Psoas muscle (tissue), 8 donors: ENCODE data around the gene SHOX. TPM values are rescaled to one million over a fixed set of nuclear protein-coding genes. Genes with fewer than 3 reads are reported as not detected.
"Not testable (repeated sequence)": the region's sequence is repeated elsewhere in the genome, so short reads cannot be mapped to it uniquely, and the experiment has no call there.

ENCODE experiments used
- ATAC-seq, 4 donors: fragments of 200-7000 bp; cut with Tn5 transposase; one replicate each; pipeline ENCODE4 v1.9.1; 2020; ENCODE audit warnings: moderate library complexity in 3 of 4, mild to moderate bottlenecking in 2 of 4
- DNase-seq, 2 donors: peaks; one replicate each; pipeline ENCODE4 v3.0.0-alpha.2; 2020
- H3K27ac ChIP-seq: fragments of 200-600 bp; one replicate; pipeline ENCODE4 v1.8.0; 2022
- H3K27me3 ChIP-seq, 3 donors: fragments of 200-600 bp in 1 of 3; one replicate each; pipeline versions ENCODE4 v1.6.1 to v1.8.0; 2013 to 2022; ENCODE audit warnings: low read length in 2 of 3, mild to moderate bottlenecking in 2 of 3, moderate library complexity in 1 of 3; ENCODE audit not compliant: insufficient read depth in 3 of 3
- H3K36me3 ChIP-seq, 2 donors: fragments of 200-600 bp in 1 of 2; one replicate each; pipeline versions ENCODE4 v1.6.1 to v1.8.0; 2013 to 2022; ENCODE audit warnings: low read depth in 1 of 2, mild to moderate bottlenecking in 1 of 2, moderate library complexity in 1 of 2; ENCODE audit not compliant: insufficient read depth in 1 of 2
- H3K4me1 ChIP-seq: fragments of 200-600 bp; one replicate; pipeline ENCODE4 v1.8.0; 2022
- H3K4me3 ChIP-seq: fragments of 200-600 bp; one replicate; pipeline ENCODE4 v1.8.0; 2022; ENCODE audit warnings: mild to moderate bottlenecking
- H3K9me3 ChIP-seq: fragments of 200-600 bp; one replicate; pipeline ENCODE4 v1.8.0; 2022
- WGBS, 3 donors: extraction: QIAGEN DNeasy Blood & Tissue Kit; methylation state at CpG; one replicate each; pipeline versions ENCODE4 v1.1.6 to v1.1.7; 2013; 5-methylcytosine and 5-hydroxymethylcytosine counted together
- intact Hi-C, 2 donors: fragments of 100-400 bp; cut with DNase I; formaldehyde crosslinking; loops; one replicate each; pipeline versions ENCODE4 v1.11.0 to v1.14.2; 2022
- polyA plus RNA-seq, 3 donors: library from polyadenylated mRNA; stranded (reverse); fragments of 200-250 nt; gene quantifications; one replicate each; pipeline ENCODE4 v1.2.3, GENCODE V29; 2013
- total RNA-seq, 4 donors: library from RNA; stranded (reverse); fragmentation: NEBNext Ultra II Directional in 2 of 4; extraction: Animal tissue kit (Norgen Biotek cat#: 25700) in 2 of 4; gene quantifications; one replicate each; pipeline versions ENCODE4 v1.2.1 to v1.2.4, GENCODE V29; 2021 to 2023
- TF ChIP-seq, protein P1 (sequence below): fragments of 200-600 bp; IDR thresholded peaks from one replicate; pipeline ENCODE4 v1.8.0; 2022; ENCODE audit warnings: antibody characterized with exemption
- donor health status: healthy with polysubstance abuse.
- donor health status: DM: no; HTN: no; CAD: no; lungs with moderate emphysema.
- donor health status: Bipolar disorder and iron deficiency.
- donor health status: healthy.
- donor health status: DM: yes; HTN: yes; CAD: no.
- donor health status: DM: no; HTN: no; CAD: no.
- donor health status: DM: no; HTN: no; CAD: no.
- donor health status: DM: yes; HTN: yes; CAD: no.

SHOX gene
- total and polyA plus RNA-seq, 7 donors = under 0.01 to 0.03 TPM; not detected in 5

DNA sequence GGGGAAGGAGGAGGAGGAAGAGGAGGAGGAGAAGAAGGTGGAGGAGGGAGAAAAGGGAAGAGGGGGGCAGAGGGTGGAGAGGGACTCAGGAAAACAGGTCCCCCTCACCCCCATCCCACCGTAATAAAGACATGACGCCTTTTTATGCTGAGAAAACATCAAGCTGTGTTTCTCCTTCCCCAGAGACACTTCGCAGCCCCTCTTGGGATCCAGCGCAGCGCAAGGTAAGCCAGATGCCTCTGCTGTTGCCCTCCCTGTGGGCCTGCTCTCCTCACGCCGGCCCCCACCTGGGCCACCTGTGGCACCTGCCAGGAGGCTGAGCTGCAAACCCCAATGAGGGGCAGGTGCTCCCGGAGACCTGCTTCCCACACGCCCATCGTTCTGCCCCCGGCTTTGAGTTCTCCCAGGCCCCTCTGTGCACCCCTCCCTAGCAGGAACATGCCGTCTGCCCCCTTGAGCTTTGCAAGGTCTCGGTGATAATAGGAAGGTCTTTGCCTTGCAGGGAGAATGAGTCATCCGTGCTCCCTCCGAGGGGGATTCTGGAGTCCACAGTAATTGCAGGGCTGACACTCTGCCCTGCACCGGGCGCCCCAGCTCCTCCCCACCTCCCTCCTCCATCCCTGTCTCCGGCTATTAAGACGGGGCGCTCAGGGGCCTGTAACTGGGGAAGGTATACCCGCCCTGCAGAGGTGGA, 45.3 kb upstream of the SHOX start:
- Histone ChIP-seq H3K4me3 (no peak overlapping the region), H3K9me3 (no peaks in the 10 kb centered on the region), H3K36me3 (no peaks in the 10 kb centered on the region), H3K27me3 (peaks cover 0 to 2% (median 0%) of the 10 kb centered on the region in 3 donors), H3K27ac (no peak overlapping the region), H3K4me1 (no peaks in the 10 kb centered on the region)
- WGBS, 3 donors = 25 to 31% (median 28%) methylated on average over 21 of the region's 21 CpGs
- TF ChIP-seq, protein P1, sequence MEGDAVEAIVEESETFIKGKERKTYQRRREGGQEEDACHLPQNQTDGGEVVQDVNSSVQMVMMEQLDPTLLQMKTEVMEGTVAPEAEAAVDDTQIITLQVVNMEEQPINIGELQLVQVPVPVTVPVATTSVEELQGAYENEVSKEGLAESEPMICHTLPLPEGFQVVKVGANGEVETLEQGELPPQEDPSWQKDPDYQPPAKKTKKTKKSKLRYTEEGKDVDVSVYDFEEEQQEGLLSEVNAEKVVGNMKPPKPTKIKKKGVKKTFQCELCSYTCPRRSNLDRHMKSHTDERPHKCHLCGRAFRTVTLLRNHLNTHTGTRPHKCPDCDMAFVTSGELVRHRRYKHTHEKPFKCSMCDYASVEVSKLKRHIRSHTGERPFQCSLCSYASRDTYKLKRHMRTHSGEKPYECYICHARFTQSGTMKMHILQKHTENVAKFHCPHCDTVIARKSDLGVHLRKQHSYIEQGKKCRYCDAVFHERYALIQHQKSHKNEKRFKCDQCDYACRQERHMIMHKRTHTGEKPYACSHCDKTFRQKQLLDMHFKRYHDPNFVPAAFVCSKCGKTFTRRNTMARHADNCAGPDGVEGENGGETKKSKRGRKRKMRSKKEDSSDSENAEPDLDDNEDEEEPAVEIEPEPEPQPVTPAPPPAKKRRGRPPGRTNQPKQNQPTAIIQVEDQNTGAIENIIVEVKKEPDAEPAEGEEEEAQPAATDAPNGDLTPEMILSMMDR = no peak
- intact Hi-C loops = no loop called here
- ATAC-seq = no peak
- no peak for DNase-seq

DNA sequence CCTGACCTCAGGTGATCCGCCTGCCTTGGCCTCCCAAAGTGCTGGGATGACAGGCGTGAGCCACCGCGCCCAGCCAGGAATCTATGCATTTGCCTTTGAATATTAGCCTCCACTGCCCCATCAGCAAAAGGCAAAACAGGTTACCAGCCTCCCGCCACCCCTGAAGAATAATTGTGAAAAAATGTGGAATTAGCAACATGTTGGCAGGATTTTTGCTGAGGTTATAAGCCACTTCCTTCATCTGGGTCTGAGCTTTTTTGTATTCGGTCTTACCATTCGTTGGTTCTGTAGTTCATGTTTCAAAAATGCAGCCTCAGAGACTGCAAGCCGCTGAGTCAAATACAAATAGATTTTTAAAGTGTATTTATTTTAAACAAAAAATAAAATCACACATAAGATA, 44.2 kb upstream of the SHOX start:
- no peaks in the 10 kb centered on the region for H3K4me1 ChIP-seq
- no peak overlapping the region for H3K27ac ChIP-seq
- no peaks in the 10 kb centered on the region for H3K9me3 ChIP-seq
- no peak for ATAC-seq
- no peak for DNase-seq
- H3K4me3 ChIP-seq = no peak overlapping the region
- H3K36me3 ChIP-seq = no peaks in the 10 kb centered on the region
- 77 to 79% (median 78%) methylated on average over 8 of the region's 8 CpGs for WGBS, 3 donors
- intact Hi-C loops = no loop called here
- TF ChIP-seq, protein P1 = no peak
- H3K27me3 ChIP-seq = peaks cover 0 to 2% (median 0%) of the 10 kb centered on the region in 3 donors

DNA sequence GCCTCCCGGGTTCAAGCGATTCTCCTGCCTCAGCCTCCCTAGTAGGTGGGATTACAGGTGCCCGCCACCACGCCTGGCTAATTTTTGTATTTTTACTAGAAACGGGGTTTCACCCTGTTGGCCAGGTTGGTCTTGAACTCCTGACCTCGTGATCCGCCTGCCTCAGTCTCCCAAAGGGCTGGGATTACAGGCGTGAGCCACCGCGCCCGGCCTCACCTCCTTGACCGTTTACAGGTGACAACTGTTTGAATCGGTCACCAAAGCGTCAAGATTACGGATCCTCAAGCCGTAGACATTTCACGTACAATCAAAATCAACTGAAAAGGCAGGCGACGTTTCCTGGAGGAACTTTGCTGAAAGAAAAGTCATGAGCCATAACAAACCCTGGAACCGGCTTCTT, 41.3 kb upstream of the SHOX start:
- H3K9me3 ChIP-seq, intact Hi-C loops, ATAC-seq, H3K27me3 ChIP-seq, H3K4me1 ChIP-seq, DNase-seq, H3K27ac ChIP-seq, H3K36me3 ChIP-seq, H3K4me3 ChIP-seq: not testable (repeated sequence)
- 84 to 87% (median 85%) methylated on average over 20 of the region's 20 CpGs for WGBS, 3 donors

DNA sequence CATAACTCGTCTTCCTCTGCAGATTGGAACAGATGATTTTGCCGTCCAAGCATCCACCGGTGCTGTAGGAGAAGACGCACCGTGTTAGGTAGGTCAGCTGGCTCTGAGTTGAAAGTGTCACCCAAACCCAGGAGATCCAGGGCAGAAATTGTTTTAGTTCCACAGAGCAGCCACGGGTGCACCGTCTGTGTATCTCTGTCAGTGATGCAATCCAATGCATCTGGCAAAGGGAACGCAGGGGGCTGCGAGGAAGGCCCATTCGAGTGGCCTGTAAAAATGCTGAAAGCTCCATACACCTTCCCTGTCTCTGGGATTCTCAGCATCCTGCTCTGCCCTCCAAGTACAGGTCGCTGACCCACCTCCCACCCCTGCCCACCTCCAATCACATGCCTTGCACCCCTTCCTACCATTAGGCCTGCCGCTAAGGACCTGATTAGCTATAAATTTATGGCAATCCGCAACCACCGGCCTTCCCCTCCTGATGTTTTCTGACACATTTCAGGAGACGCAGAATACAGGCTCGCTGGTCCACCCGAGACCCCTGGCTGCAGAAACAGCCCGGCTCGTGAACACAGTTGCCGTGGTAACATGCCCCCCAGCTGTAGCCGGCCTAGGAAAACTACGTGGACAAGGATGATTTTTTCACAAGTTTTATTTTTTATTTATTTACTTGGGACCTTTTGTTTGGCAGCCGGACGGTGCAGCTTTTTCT, 39.7 kb upstream of the SHOX start:
- no peak for ATAC-seq
- Histone ChIP-seq H3K27ac (no peak overlapping the region), H3K27me3 (no peaks in the 10 kb centered on the region), H3K36me3 (no peaks in the 10 kb centered on the region), H3K4me1 (no peaks in the 10 kb centered on the region), H3K9me3 (no peaks in the 10 kb centered on the region), H3K4me3 (no peak overlapping the region)
- TF ChIP-seq, protein P1 = no peak
- WGBS, 3 donors = 52 to 57% (median 56%) methylated on average over 24 of the region's 24 CpGs
- intact Hi-C loops = no loop called here
- DNase-seq = no peak

DNA sequence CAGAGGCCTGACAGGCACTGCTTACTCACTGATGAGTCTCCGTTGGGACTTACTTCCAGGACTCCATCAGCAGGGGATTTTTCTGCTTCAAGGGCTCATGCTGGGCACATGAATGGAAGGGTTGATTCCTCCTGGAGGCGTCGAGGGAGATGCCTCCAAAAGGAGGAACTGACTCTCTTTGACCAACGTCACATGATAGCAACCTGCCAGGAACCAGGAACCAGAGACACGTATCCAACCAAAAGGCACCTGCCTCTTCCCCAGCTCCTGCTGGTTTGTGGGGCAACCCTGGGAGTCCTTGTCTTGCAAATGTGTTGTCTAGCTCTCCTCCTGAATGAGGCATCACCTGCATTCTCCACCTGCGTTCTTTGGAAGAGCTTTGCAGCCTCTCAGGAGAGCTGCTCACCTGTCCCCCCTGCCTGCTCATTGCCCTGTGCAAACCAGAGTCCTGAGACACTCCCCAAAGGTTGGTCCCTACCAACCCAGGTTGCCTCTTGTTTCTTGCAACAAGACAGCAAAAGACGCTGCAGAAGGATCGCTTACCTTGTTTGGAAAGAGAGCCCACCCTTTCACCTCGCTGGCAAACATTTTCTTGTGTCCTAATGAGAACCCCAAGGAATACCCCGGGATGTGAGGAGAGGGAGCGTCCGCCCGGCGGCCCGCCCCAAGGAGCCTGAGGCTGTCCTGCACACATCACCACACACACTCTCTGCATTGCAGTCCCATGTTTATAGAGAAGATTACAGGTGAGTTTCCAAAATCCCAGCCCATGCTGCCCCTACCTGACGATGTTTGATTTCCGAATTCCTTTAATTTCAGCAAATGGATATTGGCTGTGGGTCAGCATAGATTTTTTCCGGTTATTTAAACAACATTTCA, 30.5 kb upstream of the SHOX start:
- no peaks in the 10 kb centered on the region for H3K27me3 ChIP-seq
- H3K4me1 ChIP-seq = no peaks in the 10 kb centered on the region
- no peak overlapping the region for H3K27ac ChIP-seq
- H3K36me3 ChIP-seq = no peaks in the 10 kb centered on the region
- DNase-seq (no peak), ATAC-seq (no peak)
- WGBS, 3 donors = 37 to 59% (median 52%) methylated on average over 18 of the region's 18 CpGs
- intact Hi-C loops = no loop called here
- H3K4me3 ChIP-seq = no peak overlapping the region
- peaks cover 7% of the 10 kb centered on the region for H3K9me3 ChIP-seq
- TF ChIP-seq, protein P1 = no peak

DNA sequence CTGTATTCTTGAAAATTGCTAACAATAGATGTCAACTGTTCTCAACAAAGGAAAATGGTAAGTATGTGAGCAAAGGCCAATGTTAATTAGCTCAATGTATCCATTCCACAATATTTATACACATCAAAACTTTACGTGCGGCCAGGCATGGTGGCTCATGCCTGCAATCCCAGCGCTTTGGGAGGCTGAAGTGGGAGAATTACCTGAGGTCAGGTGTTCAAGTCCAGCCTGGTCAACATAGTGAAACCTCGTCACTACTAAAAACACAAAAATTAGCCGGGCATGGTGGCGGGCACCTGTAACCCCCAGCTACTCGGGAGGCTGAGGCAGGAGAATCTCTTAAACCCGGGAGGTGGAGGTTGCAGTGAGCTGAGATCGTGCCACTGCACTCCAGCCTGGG, 27.6 kb upstream of the SHOX start:
- not testable (repeated sequence) for H3K27me3 ChIP-seq
- 90 to 93% (median 91%) methylated on average over 9 of the region's 9 CpGs for WGBS, 3 donors

DNA sequence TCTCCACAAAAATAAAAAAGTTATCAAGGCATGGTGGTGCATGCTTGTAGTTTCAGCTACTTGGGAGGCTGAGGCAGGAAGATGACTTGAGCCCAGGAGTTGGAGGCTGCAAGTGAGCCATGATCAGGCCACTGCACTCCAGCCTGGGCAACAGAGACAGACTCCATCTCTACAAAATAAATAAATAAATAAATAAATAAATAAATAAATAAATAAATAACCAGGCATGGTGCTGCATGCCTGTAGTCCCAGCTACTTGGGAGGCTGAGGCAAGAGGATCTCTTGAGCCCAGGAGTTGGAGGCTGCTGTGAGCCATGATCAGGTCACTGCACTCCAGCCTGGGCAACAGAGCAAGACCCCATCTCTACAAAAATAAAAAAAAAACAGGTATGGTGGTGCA, 26.0 kb upstream of the SHOX start:
- H3K36me3 ChIP-seq, intact Hi-C loops, H3K9me3 ChIP-seq: not testable (repeated sequence)

More for the DNA sequence above, 27.6 kb upstream of the SHOX start:
- H3K4me3 ChIP-seq, H3K9me3 ChIP-seq, H3K36me3 ChIP-seq, H3K4me1 ChIP-seq, intact Hi-C loops, DNase-seq, ATAC-seq, H3K27ac ChIP-seq: not testable (repeated sequence)

More for the DNA sequence above, 26.0 kb upstream of the SHOX start:
- H3K4me3 ChIP-seq, H3K27ac ChIP-seq, ATAC-seq, H3K27me3 ChIP-seq, DNase-seq, H3K4me1 ChIP-seq: not testable (repeated sequence)
